Endothelial cell of umbilical vein (primary cell): ENCODE results near the gene CNKSR2. TPM values are rescaled to one million over a fixed set of nuclear protein-coding genes. Genes with fewer than 3 reads are reported as not detected.
"Not testable (repeated sequence)": the region's sequence is repeated elsewhere in the genome, so short reads cannot be mapped to it uniquely, and the experiment has no call there.

Experiments
- BruUV-seq: library from RNA; stranded (reverse); fragments of 400-500 nt; replicated peaks from 2 replicates; lab custom pipeline; 2021; lab: Mats Ljungman, UMichigan
- CTCF ChIA-PET: fragments of 300-600, 350-600 bp; sonication (Branson Sonifier 250); formaldehyde crosslinking; loops from one replicate; lab custom pipeline; 2021; ENCODE audit warnings: antibody characterized with exemption, inconsistent platforms; lab: Charles Lee
- POLR2A ChIA-PET: fragments of 300-600, 350-600 bp; sonication (Branson Sonifier 250); formaldehyde crosslinking; loops from one replicate; lab custom pipeline; 2021; ENCODE audit warnings: antibody characterized with exemption, inconsistent platforms; lab: Charles Lee
- DNase-seq: peaks from one replicate; pipeline ENCODE4 v3.0.0-alpha.2; 2011; ENCODE audit warnings: low read depth, low spot score
- FAIRE-seq: peaks from 2 replicates; lab custom pipeline; 2011; peaks lifted over from hg19 to GRCh38; lab: Jason Lieb, UNC
- H2AFZ ChIP-seq: 2 replicates; pipeline ENCODE4 v1.6.0; 2012; ENCODE audit warnings: low read depth, low read length, control low read depth, inconsistent platforms
- H3K27ac ChIP-seq: 2 replicates; pipeline ENCODE4 v1.5.1; 2011; ENCODE audit warnings: low read depth, mild to moderate bottlenecking, control low read depth, low read length, moderate library complexity; ENCODE audit not compliant: insufficient read depth
- H3K27me3 ChIP-seq, 2 experiments: 2 replicates each; pipeline versions ENCODE4 v1.6.0 to v1.6.1; 2011; ENCODE audit warnings: low read length in 2 of 2, mixed read lengths in 1 of 2; ENCODE audit not compliant: control insufficient read depth in 2 of 2, insufficient read depth in 2 of 2
- H3K36me3 ChIP-seq, 2 experiments: 2 replicates in 1 of 2; 3 replicates in 1 of 2; pipeline ENCODE4 v1.5.1; 2011; ENCODE audit warnings: low read length in 2 of 2, mild to moderate bottlenecking in 1 of 2, moderate library complexity in 1 of 2; ENCODE audit not compliant: control insufficient read depth in 2 of 2, insufficient read depth in 2 of 2; ENCODE audit errors: extremely low read depth in 1 of 2
- H3K4me1 ChIP-seq: 3 replicates; pipeline ENCODE4 v1.5.1; 2011; ENCODE audit warnings: mild to moderate bottlenecking, low read length; ENCODE audit not compliant: control insufficient read depth, insufficient read depth; ENCODE audit errors: extremely low read depth
- H3K4me2 ChIP-seq: 2 replicates; pipeline ENCODE4 v1.6.1; 2011; ENCODE audit warnings: low read length, control low read depth, mixed read lengths; ENCODE audit not compliant: insufficient read depth
- H3K4me3 ChIP-seq, 3 experiments: fragments of 200-600 bp in 1 of 3; sonication (generic), shearing (Covaris generic) in 1 of 3; replicated peaks in 1 of 3; 2 replicates each; pipeline ENCODE4 v1.5.1; 2011 to 2016; ENCODE audit warnings: control low read depth in 3 of 3, low read length in 3 of 3, mild to moderate bottlenecking in 2 of 3, inconsistent platforms in 1 of 3, low read depth in 1 of 3, moderate library complexity in 1 of 3; ENCODE audit not compliant: insufficient read depth in 1 of 3
- H3K79me2 ChIP-seq: 2 replicates; pipeline ENCODE4 v1.6.0; 2012; ENCODE audit warnings: low read length, inconsistent platforms; ENCODE audit not compliant: control insufficient read depth, insufficient read depth
- H3K9ac ChIP-seq: replicated peaks from 2 replicates; pipeline ENCODE3; 2011; ENCODE audit warnings: low read length, control low read depth; ENCODE audit not compliant: insufficient read depth; ENCODE audit errors: extremely low read depth
- H3K9me1 ChIP-seq: replicated peaks from 3 replicates; pipeline ENCODE4 v1.6.0; 2011; ENCODE audit warnings: mild to moderate bottlenecking, low read length; ENCODE audit not compliant: control insufficient read depth, insufficient read depth; ENCODE audit errors: extremely low read depth
- H3K9me3 ChIP-seq: replicated peaks from 2 replicates; pipeline ENCODE4 v1.5.1; 2012; ENCODE audit warnings: low read length, inconsistent platforms; ENCODE audit not compliant: control insufficient read depth, insufficient read depth
- H4K20me1 ChIP-seq: replicated peaks from 2 replicates; pipeline ENCODE3; 2011; ENCODE audit warnings: mild to moderate bottlenecking, low read length; ENCODE audit not compliant: control insufficient read depth, insufficient read depth; ENCODE audit errors: extremely low read depth
- FOS ChIP-seq: IDR thresholded peaks from 2 replicates; pipeline ENCODE4 v1.6.1; 2011; ENCODE audit warnings: mild to moderate bottlenecking, low read length, moderate library complexity, borderline replicate concordance; ENCODE audit not compliant: insufficient read depth
- JUN ChIP-seq: IDR thresholded peaks from 2 replicates; pipeline ENCODE4 v1.6.1; 2011; ENCODE audit warnings: borderline replicate concordance, low read depth; ENCODE audit not compliant: insufficient read length, insufficient read depth
- POLR2AphosphoS5 ChIP-seq: IDR thresholded peaks from 2 replicates; pipeline ENCODE4 v1.6.1; 2012; ENCODE audit warnings: low read depth, mild to moderate bottlenecking, control low read depth, low read length, moderate library complexity; ENCODE audit not compliant: insufficient read depth
- dilution Hi-C: fragments of 300-500 bp; cut with MboI; formaldehyde crosslinking; loops from one replicate; pipeline ENCODE4 v1.15.0; 2019; ENCODE audit warnings: low sequenced_read_pairs; ENCODE audit not compliant: extremely low pct_ligation_motif_present
- intact Hi-C: fragments of 100-400 bp; cut with micrococcal nuclease; formaldehyde crosslinking; loops from one replicate; pipeline ENCODE4 v1.10.0; 2022
- polyA plus RNA-seq, 4 experiments: library from polyadenylated mRNA; depleted of rRNA in 3 of 4; stranded (reverse) in 3 of 4; unstranded in 1 of 4; fragments of >200 nt; gene quantifications; 2 replicates each; pipeline versions ENCODE4 v1.2.1 to v1.2.3, GENCODE V29; 2011 to 2012; ENCODE audit warnings: missing spikeins in 1 of 4
- total RNA-seq: library from RNA; stranded (reverse); gene quantifications from 2 replicates; pipeline ENCODE4 v1.2.3, GENCODE V29; 2021

The CNKSR2 gene
- total and polyA plus RNA-seq, 2 donors (not counting 3 experiments of a cell fraction or from before 2014, with no cell fraction given), result 0.13 TPM; not detected in 1

DNA sequence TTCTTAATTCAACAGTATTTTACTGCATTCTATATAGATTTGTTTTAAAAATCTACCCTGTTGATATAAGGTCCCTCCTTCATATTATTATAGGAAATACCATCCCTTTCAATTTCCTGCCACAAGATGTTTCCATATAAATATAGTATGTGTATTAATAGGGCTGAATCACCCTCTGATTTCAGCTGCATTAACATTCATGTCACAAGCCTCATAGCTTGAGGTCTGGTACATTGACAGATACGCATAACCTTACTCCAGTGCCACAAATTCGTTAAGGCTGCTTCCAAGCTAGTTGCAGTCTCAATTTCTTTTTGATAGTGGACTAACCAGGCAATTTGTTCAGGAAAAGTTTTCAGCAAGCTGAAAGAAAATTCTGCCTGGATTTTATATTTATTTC lies 155.6 kb downstream of the CNKSR2 start:
- dilution Hi-C loops, result no loop called here
- H3K27me3 ChIP-seq, result no peaks in the 10 kb centered on the region
- TF ChIP-seq POLR2AphosphoS5 (no peak), JUN (peak; percentile 28), FOS (peak; percentile 31)
- BruUV-seq, result no TSS peak
- peak; percentile 73 for DNase-seq
- POLR2A ChIA-PET, result no interaction called here
- H3K79me2 ChIP-seq, result no peaks in the 10 kb centered on the region
- H3K9ac ChIP-seq, result peak overlapping the region; percentile 47
- peak overlapping the region; percentile 30 for H3K4me2 ChIP-seq
- no peaks in the 10 kb centered on the region for H4K20me1 ChIP-seq
- peak; percentile 67 for FAIRE-seq
- intact Hi-C loops, result loop anchor here (1.0 to 5.0 kb wide), 3 partner anchors 19 to 1387 kb away; partner anchors contain the start of gene EIF1AX
- H3K4me3 ChIP-seq, result no peak overlapping the region
- no peaks in the 10 kb centered on the region for H3K36me3 ChIP-seq
- no peaks in the 10 kb centered on the region for H3K9me3 ChIP-seq
- CTCF ChIA-PET, result interaction anchor here (1.3 to 1.7 kb wide), 3 partner anchors 21 to 49 kb away, joined by 3 to 4 read pairs (median 4); no protein-coding TSS in a partner anchor
- no peak overlapping the region for H2AFZ ChIP-seq
- H3K9me1 ChIP-seq, result no peaks in the 10 kb centered on the region
- H3K4me1 ChIP-seq, result peaks cover 32% of the 10 kb centered on the region
- peak overlapping the region; percentile 57 for H3K27ac ChIP-seq

DNA sequence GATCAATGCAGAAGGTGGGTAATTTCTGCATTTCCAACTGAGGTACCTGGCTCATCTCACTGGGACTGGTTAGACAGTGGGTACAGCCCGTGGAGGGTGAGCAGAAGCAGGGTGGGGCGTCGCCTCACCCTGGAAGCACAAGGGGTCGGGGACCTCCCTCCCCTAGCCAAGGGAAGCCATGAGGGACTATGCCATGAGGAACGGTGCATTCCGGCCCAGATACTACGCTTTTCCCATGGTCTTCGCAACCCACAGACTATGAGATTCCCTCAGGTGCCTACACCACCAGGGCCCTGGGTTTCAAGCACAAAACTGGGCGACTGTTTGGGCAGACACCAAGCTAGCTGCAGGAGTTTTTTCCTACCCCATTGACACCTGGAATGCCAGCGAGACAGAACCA lies 170.4 kb downstream of the CNKSR2 start:
- H3K27ac ChIP-seq, H3K79me2 ChIP-seq, H4K20me1 ChIP-seq, H2AFZ ChIP-seq, H3K4me3 ChIP-seq, H3K4me2 ChIP-seq, intact Hi-C loops, CTCF ChIA-PET, H3K9me3 ChIP-seq, FAIRE-seq, BruUV-seq, POLR2A ChIA-PET, H3K9ac ChIP-seq, DNase-seq, H3K36me3 ChIP-seq, dilution Hi-C loops, H3K9me1 ChIP-seq, H3K27me3 ChIP-seq, H3K4me1 ChIP-seq: not testable (repeated sequence)
